Sigmoid colon (tissue), 7 donors: ENCODE measurements around the gene TMEM255B. TPM values are rescaled to one million over a fixed set of nuclear protein-coding genes. Genes with fewer than 3 reads are reported as not detected.
"Not testable (repeated sequence)": the region's sequence is repeated elsewhere in the genome, so short reads cannot be mapped to it uniquely, and the experiment has no call there.

Experiments used
- DNase-seq: peaks from one replicate; pipeline ENCODE4 v3.0.0-alpha.2; 2019
- H3K27ac ChIP-seq, 4 donors: fragments of 200-600 bp; sonication (generic); one replicate each; pipeline ENCODE4 v1.5.1; 2016 to 2019; ENCODE audit warnings: mild to moderate bottlenecking in 1 of 4
- H3K27me3 ChIP-seq, 3 donors: fragments of 200-600 bp; sonication (generic); one replicate each; pipeline ENCODE4 v1.5.1; 2019; ENCODE audit warnings: mild to moderate bottlenecking in 1 of 3
- H3K36me3 ChIP-seq, 4 donors: fragments of 200-600 bp; sonication (generic); one replicate each; pipeline ENCODE4 v1.5.1; 2016 to 2019
- H3K4me1 ChIP-seq, 4 donors: fragments of 200-600 bp; sonication (generic); one replicate each; pipeline ENCODE4 v1.5.1; 2017 to 2019
- H3K4me3 ChIP-seq, 4 donors: fragments of 200-600 bp; sonication (generic); one replicate each; pipeline ENCODE4 v1.5.1; 2017 to 2019; ENCODE audit warnings: mild to moderate bottlenecking in 2 of 4, moderate library complexity in 1 of 4
- H3K9me3 ChIP-seq, 4 donors: fragments of 200-600 bp in 3 of 4; sonication (generic) in 3 of 4; one replicate each; pipeline versions ENCODE4 v1.5.1 to v1.6.1; 2013 to 2019
- EP300 ChIP-seq, 4 donors: sonication (generic); formaldehyde crosslinking; IDR thresholded peaks; one replicate each; pipeline ENCODE4 v1.6.1; 2017; ENCODE audit warnings: antibody characterized with exemption in 4 of 4
- POLR2A ChIP-seq, 2 donors: fragments of 450-650 bp; IDR thresholded peaks; one replicate each; pipeline ENCODE4 v1.6.1; 2016; ENCODE audit warnings: antibody characterized with exemption in 2 of 2, mild to moderate bottlenecking in 2 of 2, moderate library complexity in 2 of 2
- POLR2AphosphoS5 ChIP-seq, 4 donors: sonication (generic); formaldehyde crosslinking; IDR thresholded peaks; one replicate each; pipeline ENCODE4 v1.6.1; 2017; ENCODE audit warnings: antibody characterized with exemption in 4 of 4
- WGBS, 2 donors: extraction: QIAGEN DNeasy Blood & Tissue Kit; methylation state at CpG; one replicate each; pipeline ENCODE4 v1.1.7; 2013; 5-methylcytosine and 5-hydroxymethylcytosine counted together
- intact Hi-C: fragments of 100-400 bp; cut with DNase I; formaldehyde crosslinking; loops from one replicate; pipeline ENCODE4 v1.15.1; 2023
- polyA plus RNA-seq, 3 donors: library from polyadenylated mRNA; stranded (reverse); fragments of 200-250 nt; gene quantifications; one replicate each; pipeline ENCODE4 v1.2.3, GENCODE V29; 2013
- total RNA-seq, 4 donors: library from RNA; depleted of rRNA; stranded (reverse); fragments of >200 nt; gene quantifications; one replicate each; pipeline ENCODE4 v1.1.0, GENCODE V29; 2016
- TF ChIP-seq, protein P1 (sequence below), 4 experiments: fragments of 450-650 bp in 3 of 4; fragments of 200-600 bp in 1 of 4; IDR thresholded peaks; one replicate each; pipeline ENCODE4 v1.5.1; 2016 to 2019; ENCODE audit warnings: antibody characterized with exemption in 4 of 4, mild to moderate bottlenecking in 3 of 4, moderate library complexity in 2 of 4
- donor health status: healthy with polysubstance abuse.
- donor health status: Bipolar disorder and iron deficiency.
- donor health status: healthy.

TMEM255B gene
- total and polyA plus RNA-seq, 7 donors: 0.60 to 11.1 (median 4.3) TPM

DNA sequence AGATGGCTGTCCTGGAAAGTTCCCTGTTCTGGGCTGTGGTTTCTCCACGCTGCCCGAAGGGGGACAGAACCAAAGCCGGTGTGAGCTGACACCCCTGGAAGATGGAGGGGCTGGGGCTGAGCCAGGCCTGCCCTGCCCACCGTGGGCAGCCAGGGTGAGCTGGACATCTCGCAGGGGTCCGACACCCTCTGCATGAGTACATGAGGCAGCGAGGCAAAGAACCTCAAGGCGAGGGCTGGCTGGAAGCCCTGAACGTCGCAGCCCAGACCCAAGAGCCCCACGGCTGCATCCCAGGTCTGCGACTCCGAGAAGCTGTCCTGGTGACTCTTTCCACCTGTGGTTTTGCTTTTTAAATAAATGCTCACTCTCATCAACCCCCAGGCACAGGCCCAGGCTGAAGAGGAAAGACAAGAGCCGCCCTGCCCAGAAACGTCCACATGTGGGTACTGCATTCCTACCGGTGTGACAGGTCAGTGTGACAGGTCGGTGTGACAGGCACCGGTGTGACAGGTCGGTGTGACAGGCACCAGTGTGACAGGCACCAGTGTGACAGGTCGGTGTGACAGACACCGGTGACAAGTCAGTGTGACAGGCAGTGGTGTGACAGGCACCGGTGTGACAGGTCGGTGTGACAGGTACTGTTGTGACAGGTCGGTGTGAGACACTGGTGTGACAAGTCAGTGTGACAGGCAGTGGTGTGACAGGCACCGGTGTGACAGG is 74.2 kb downstream of the TMEM255B start:
- H3K36me3 ChIP-seq: peaks cover 0 to 40% (median 12%) of the 10 kb centered on the region in 4 donors
- H3K9me3 ChIP-seq: no peaks in the 10 kb centered on the region
- peaks cover 0 to 23% (median 16%) of the 10 kb centered on the region in 4 donors for H3K4me1 ChIP-seq
- 91 to 94% methylated on average over 25 of the region's 25 CpGs for WGBS, 2 donors
- TF ChIP-seq EP300 (IDR thresholded peaks at IDR 0.05) (no peak), POLR2AphosphoS5 (IDR thresholded peaks at IDR 0.05) (no peak), POLR2A (IDR thresholded peaks at IDR 0.05) (no peak)
- TF ChIP-seq, protein P1, sequence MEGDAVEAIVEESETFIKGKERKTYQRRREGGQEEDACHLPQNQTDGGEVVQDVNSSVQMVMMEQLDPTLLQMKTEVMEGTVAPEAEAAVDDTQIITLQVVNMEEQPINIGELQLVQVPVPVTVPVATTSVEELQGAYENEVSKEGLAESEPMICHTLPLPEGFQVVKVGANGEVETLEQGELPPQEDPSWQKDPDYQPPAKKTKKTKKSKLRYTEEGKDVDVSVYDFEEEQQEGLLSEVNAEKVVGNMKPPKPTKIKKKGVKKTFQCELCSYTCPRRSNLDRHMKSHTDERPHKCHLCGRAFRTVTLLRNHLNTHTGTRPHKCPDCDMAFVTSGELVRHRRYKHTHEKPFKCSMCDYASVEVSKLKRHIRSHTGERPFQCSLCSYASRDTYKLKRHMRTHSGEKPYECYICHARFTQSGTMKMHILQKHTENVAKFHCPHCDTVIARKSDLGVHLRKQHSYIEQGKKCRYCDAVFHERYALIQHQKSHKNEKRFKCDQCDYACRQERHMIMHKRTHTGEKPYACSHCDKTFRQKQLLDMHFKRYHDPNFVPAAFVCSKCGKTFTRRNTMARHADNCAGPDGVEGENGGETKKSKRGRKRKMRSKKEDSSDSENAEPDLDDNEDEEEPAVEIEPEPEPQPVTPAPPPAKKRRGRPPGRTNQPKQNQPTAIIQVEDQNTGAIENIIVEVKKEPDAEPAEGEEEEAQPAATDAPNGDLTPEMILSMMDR (IDR thresholded peaks at IDR 0.05): no peak
- no peak overlapping the region for H3K27ac ChIP-seq
- H3K27me3 ChIP-seq: no peaks in the 10 kb centered on the region
- no peak for DNase-seq
- no peak overlapping the region for H3K4me3 ChIP-seq
- intact Hi-C loops: no loop called here

DNA sequence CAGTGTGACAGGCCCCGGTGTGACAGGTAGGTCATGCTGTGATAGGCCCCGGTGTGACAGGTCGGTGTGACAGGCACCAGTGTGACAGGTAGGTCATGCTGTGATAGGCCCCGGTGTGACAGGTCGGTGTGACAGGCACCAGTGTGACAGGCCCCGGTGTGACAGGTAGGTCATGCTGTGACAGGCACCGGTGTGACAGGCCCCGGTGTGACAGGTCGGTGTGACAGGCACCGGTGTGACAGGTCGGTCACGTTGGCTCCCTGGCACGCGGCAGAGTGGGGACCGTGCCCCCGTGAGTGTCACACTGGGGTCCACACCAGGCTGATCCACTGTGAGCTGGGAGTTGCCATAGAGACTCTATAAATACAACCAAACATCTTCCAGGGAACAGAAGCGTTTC is 75.0 kb downstream of the TMEM255B start:
- Histone ChIP-seq H3K27ac (peak overlapping the region in 1 of 4 donors; percentile 8), H3K36me3 (peaks cover 0 to 37% (median 12%) of the 10 kb centered on the region in 4 donors), H3K4me1 (peaks cover 0 to 30% (median 23%) of the 10 kb centered on the region in 4 donors)
- H3K4me3 ChIP-seq, H3K9me3 ChIP-seq, intact Hi-C loops, DNase-seq, H3K27me3 ChIP-seq: not testable (repeated sequence)
- WGBS, 2 donors: 94 to 95% methylated on average over 17 of the region's 17 CpGs

DNA sequence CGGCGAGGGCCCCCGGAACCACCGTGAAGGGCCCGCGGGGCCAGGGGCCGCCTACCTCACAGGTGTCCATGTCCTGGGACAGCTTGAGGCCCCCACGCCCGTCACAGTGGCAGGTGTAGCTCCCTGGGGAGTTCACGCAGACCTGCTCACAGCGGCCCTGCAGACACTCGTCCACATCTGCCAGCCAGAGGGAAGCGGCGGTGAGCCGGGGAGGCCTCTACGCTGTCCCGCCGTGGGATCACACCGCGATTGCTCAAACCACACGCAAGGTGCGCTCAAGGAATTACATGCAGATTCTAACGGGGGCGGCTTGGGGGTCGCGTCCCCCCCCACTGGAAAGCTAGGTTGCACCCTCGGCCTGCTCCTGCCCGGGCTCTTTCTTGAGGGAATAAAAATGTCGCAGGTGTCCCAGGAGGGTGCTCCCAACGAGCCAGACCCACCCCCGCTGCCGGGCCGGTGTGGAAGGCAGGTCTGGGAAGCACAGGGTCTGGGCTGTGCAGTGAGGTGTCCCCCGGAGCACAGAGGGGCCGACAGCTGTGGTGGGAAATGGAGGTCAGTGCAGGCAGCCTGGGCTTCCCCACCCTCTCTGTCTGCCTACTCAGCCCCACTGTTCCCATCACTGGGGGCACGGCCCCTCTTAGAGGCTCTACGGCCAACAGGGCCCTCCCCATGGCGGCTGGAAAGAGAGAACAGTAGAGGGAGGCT is 75.6 kb downstream of the TMEM255B start:
- intact Hi-C loops: no loop called here
- Histone ChIP-seq H3K4me1 (peaks cover 0 to 37% (median 30%) of the 10 kb centered on the region in 4 donors), H3K9me3 (no peaks in the 10 kb centered on the region), H3K36me3 (peaks cover 0 to 37% (median 12%) of the 10 kb centered on the region in 4 donors), H3K27ac (peak overlapping the region in 1 of 4 donors; percentile 8), H3K4me3 (no peak overlapping the region), H3K27me3 (no peaks in the 10 kb centered on the region)
- 94 to 95% methylated on average over 38 of the region's 38 CpGs for WGBS, 2 donors
- TF ChIP-seq POLR2AphosphoS5 (IDR thresholded peaks at IDR 0.05): no peak
- no peak for TF ChIP-seq EP300 (IDR thresholded peaks at IDR 0.05)
- no peak for TF ChIP-seq POLR2A (IDR thresholded peaks at IDR 0.05)
- TF ChIP-seq, protein P1 (IDR thresholded peaks at IDR 0.05): no peak
- DNase-seq: no peak

DNA sequence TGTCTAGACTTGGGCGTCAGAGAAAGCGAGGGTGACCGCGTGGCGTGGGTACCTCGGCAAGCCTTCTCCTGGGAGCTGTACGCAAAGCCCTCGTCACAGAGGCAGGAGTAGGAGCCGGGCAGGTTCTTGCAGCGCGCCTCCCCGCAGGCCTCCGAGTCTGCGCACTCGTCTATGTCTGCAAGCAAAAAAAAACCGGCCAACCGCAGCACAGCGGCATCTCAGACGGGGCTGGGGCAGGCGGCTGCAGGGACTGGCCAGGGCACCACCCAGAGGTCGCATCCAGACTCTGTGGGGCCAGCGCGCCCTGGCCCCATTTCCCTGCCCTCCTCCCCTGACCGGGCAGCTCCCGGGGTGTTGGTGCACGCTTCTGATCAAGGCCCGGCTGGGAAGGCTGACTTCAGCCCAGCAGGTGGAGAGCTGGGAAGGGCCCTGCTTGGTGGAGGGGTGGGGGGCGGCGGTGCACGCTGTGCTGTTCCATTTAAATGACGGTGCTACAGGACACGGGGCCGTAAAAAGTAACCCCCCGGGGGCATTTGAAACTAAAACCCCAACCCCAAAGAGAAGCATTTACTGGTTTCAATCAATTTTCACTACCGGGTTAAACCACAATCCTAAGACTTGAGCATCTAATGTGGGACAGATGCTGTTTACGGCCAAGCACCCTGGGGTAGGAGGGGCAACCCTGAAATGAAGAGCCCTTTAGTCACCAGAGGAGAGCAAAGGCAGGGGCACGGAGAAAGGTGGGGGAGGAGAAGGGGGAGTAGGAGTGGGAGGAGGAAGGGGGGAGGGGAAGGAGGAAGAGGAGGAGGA is 76.6 kb downstream of the TMEM255B start:
- WGBS, 2 donors: 85 to 90% methylated on average over 37 of the region's 37 CpGs
- intact Hi-C loops: loop anchor here (2.0 kb wide), 1 partner anchor 15 kb away; no protein-coding TSS in a partner anchor
- peak overlapping the region; percentile 42 to 52 (median 48) for H3K27ac ChIP-seq
- H3K9me3 ChIP-seq: no peaks in the 10 kb centered on the region
- H3K4me3 ChIP-seq: no peak overlapping the region
- DNase-seq: no peak
- peaks cover 0 to 47% (median 40%) of the 10 kb centered on the region in 4 donors for H3K4me1 ChIP-seq
- no peaks in the 10 kb centered on the region for H3K27me3 ChIP-seq
- TF ChIP-seq, protein P1 (IDR thresholded peaks at IDR 0.05): no peak
- TF ChIP-seq POLR2AphosphoS5 (IDR thresholded peaks at IDR 0.05) (no peak), POLR2A (IDR thresholded peaks at IDR 0.05) (no peak), EP300 (IDR thresholded peaks at IDR 0.05) (no peak)
- peaks cover 0 to 37% (median 12%) of the 10 kb centered on the region in 4 donors for H3K36me3 ChIP-seq
